OCI-LY3 (cell line): ENCODE measurements around the gene XRN1.
"Not testable (repeated sequence)": the region's sequence is repeated elsewhere in the genome, so short reads cannot be mapped to it uniquely, and the experiment has no call there.

Experiments used
- H2AFZ ChIP-seq: fragments of 200-600, 300-600 bp; shearing (Covaris generic); 2 replicates; pipeline ENCODE4 v1.6.0; 2014; ENCODE audit warnings: antibody characterized with exemption, low read depth, low read length
- H3K27ac ChIP-seq: fragments of 200-600, 300-600 bp; sonication (generic); 2 replicates; pipeline ENCODE4 v1.5.1; 2014; ENCODE audit warnings: mild to moderate bottlenecking, low read length, moderate library complexity, mixed read lengths
- H3K27me3 ChIP-seq: fragments of 200-600, 300-600 bp; sonication (generic); 2 replicates; pipeline ENCODE4 v1.6.1; 2014; ENCODE audit warnings: low read depth, low read length, mixed read lengths
- H3K36me3 ChIP-seq: fragments of 200-600, 300-600 bp; sonication (generic); replicated peaks from 2 replicates; pipeline ENCODE3; 2014; ENCODE audit warnings: low read depth, low read length, mixed read lengths
- H3K4me1 ChIP-seq: fragments of 300-600, 200-600 bp; sonication (generic); 2 replicates; pipeline ENCODE4 v1.6.1; 2014; ENCODE audit warnings: low read length, mixed read lengths
- H3K4me2 ChIP-seq: fragments of 200-600, 300-600 bp; sonication (generic); 2 replicates; pipeline ENCODE4 v1.6.1; 2014; ENCODE audit warnings: low read length, mixed read lengths
- H3K4me3 ChIP-seq: fragments of 300-600, 200-600 bp; sonication (generic); 2 replicates; pipeline ENCODE4 v1.5.1; 2014; ENCODE audit warnings: antibody characterized with exemption, mild to moderate bottlenecking, low read length, moderate library complexity
- H3K79me2 ChIP-seq: fragments of 300-600, 200-600 bp; shearing (Covaris generic); 2 replicates; pipeline ENCODE4 v1.6.1; 2014; ENCODE audit warnings: mild to moderate bottlenecking, low read length, mixed read lengths
- H3K9ac ChIP-seq: fragments of 300-600, 200-600 bp; shearing (Covaris generic); 2 replicates; pipeline ENCODE4 v1.6.0; 2014; ENCODE audit warnings: mild to moderate bottlenecking, low read length, moderate library complexity
- H3K9me3 ChIP-seq: fragments of 200-600, 300-600 bp; shearing (Covaris generic); 2 replicates; pipeline ENCODE4 v1.6.1; 2014; ENCODE audit warnings: low read length, mixed read lengths; ENCODE audit not compliant: insufficient read depth
- H4K20me1 ChIP-seq: fragments of 200-600, 300-600 bp; sonication (generic); 2 replicates; pipeline ENCODE4 v1.6.1; 2016; ENCODE audit warnings: low read length, mixed read lengths; ENCODE audit not compliant: insufficient read depth
- CTCF ChIP-seq: fragments of 200-600, 300-600 bp; sonication (generic); IDR thresholded peaks from 2 replicates; pipeline ENCODE4 v1.5.1; 2014; ENCODE audit warnings: antibody characterized with exemption, low read length, low read depth
- EZH2phosphoT487 ChIP-seq: fragments of 200-600 bp; shearing (Covaris generic); IDR thresholded peaks from 2 replicates; pipeline ENCODE4 v1.6.1; 2018; ENCODE audit warnings: antibody characterized with exemption, mixed run types, low read depth

The XRN1 gene

GRCh38 chr3:142445816-142446254 lies 2.0 kb downstream of the XRN1 start:
- H2AFZ ChIP-seq = no peak overlapping the region
- H4K20me1 ChIP-seq = peaks cover 34% of the 10 kb centered on the region
- H3K4me2 ChIP-seq = peak overlapping the region; percentile 89
- peak overlapping the region; percentile 82 for H3K27ac ChIP-seq
- peaks cover 12% of the 10 kb centered on the region for H3K4me1 ChIP-seq
- no peaks in the 10 kb centered on the region for H3K9me3 ChIP-seq
- no peaks in the 10 kb centered on the region for H3K27me3 ChIP-seq
- peak overlapping the region; percentile 89 for H3K9ac ChIP-seq
- H3K36me3 ChIP-seq = peaks cover 9% of the 10 kb centered on the region
- peak overlapping the region; percentile 86 for H3K4me3 ChIP-seq
- H3K79me2 ChIP-seq = peaks cover 67% of the 10 kb centered on the region
- TF ChIP-seq CTCF (no peak), EZH2phosphoT487 (no peak)

- no peaks in the 10 kb centered on the region for H3K9me3 ChIP-seq
- peaks cover 44% of the 10 kb centered on the region for H4K20me1 ChIP-seq
- H3K79me2 ChIP-seq = peaks cover 82% of the 10 kb centered on the region
- H3K4me1 ChIP-seq = peaks cover 12% of the 10 kb centered on the region
- H3K4me2 ChIP-seq = no peak overlapping the region
- no peaks in the 10 kb centered on the region for H3K27me3 ChIP-seq
- H3K27ac ChIP-seq = no peak overlapping the region
- H3K4me3 ChIP-seq = no peak overlapping the region
- TF ChIP-seq CTCF (no peak), EZH2phosphoT487 (no peak)
- peaks cover 9% of the 10 kb centered on the region for H3K36me3 ChIP-seq
- H3K9ac ChIP-seq = no peak overlapping the region
- no peak overlapping the region for H2AFZ ChIP-seq
Observed at GRCh38 chr3:142444343-142444742, 3.5 kb downstream of the XRN1 start.

GRCh38 chr3:142443060-142443459 lies 4.8 kb downstream of the XRN1 start:
- H3K4me3 ChIP-seq, H3K27me3 ChIP-seq, H3K9ac ChIP-seq, H3K27ac ChIP-seq, H2AFZ ChIP-seq, H3K4me1 ChIP-seq, H3K9me3 ChIP-seq, H3K36me3 ChIP-seq, H3K4me2 ChIP-seq: not testable (repeated sequence)
- Histone ChIP-seq H4K20me1 (peaks cover 51% of the 10 kb centered on the region), H3K79me2 (peaks cover 93% of the 10 kb centered on the region)

GRCh38 chr3:142439499-142440220 lies 8.2 kb downstream of the XRN1 start:
- H2AFZ ChIP-seq, H3K4me1 ChIP-seq, H3K9me3 ChIP-seq, H3K36me3 ChIP-seq, H3K27ac ChIP-seq, H3K9ac ChIP-seq, H3K4me2 ChIP-seq, H3K27me3 ChIP-seq, H3K4me3 ChIP-seq: not testable (repeated sequence)
- peaks cover 94% of the 10 kb centered on the region for H3K79me2 ChIP-seq
- peaks cover 57% of the 10 kb centered on the region for H4K20me1 ChIP-seq

GRCh38 chr3:142438096-142438495 lies 9.7 kb downstream of the XRN1 start:
- not testable (repeated sequence) for H3K9me3 ChIP-seq, H3K9ac ChIP-seq

More at GRCh38 chr3:142438096-142438495, 9.7 kb downstream of the XRN1 start:
- not testable (repeated sequence) for H3K4me2 ChIP-seq, H3K4me1 ChIP-seq, H3K4me3 ChIP-seq, H3K27ac ChIP-seq, H3K36me3 ChIP-seq, H2AFZ ChIP-seq, H3K27me3 ChIP-seq
- Histone ChIP-seq H3K79me2 (peaks cover 89% of the 10 kb centered on the region), H4K20me1 (peaks cover 47% of the 10 kb centered on the region)
